Transverse colon (tissue), 4 donors: Measurements from ENCODE around the gene IGSF9.

Source experiments
- EP300 ChIP-seq: sonication (generic); formaldehyde crosslinking; IDR thresholded peaks from one replicate; pipeline ENCODE4 v1.6.1; 2017; ENCODE audit warnings: antibody characterized with exemption, low read depth
- POLR2A ChIP-seq: fragments of 450-650 bp; IDR thresholded peaks from one replicate; pipeline ENCODE4 v1.6.1; 2016; ENCODE audit warnings: antibody characterized with exemption, mild to moderate bottlenecking, moderate library complexity
- POLR2AphosphoS5 ChIP-seq, 3 donors: sonication (generic); formaldehyde crosslinking; IDR thresholded peaks; one replicate each; pipeline ENCODE4 v1.6.1; 2016; ENCODE audit warnings: antibody characterized with exemption in 3 of 3
- TF ChIP-seq, protein P1 (sequence below), 5 experiments: fragments of 200-600 bp in 3 of 5; fragments of 450-650 bp in 2 of 5; sonication (generic) in 3 of 5; IDR thresholded peaks; 1 replicate in 2 of 5; 2 replicates in 3 of 5; pipeline ENCODE4 v1.5.1; 2016 to 2017; ENCODE audit warnings: antibody characterized with exemption in 5 of 5, inconsistent platforms in 3 of 5, mild to moderate bottlenecking in 2 of 5, moderate library complexity in 1 of 5

GRCh38 chr1:159921251-159921650 lies 24.2 kb downstream of the IGSF9 start:
- TF ChIP-seq, protein P1, sequence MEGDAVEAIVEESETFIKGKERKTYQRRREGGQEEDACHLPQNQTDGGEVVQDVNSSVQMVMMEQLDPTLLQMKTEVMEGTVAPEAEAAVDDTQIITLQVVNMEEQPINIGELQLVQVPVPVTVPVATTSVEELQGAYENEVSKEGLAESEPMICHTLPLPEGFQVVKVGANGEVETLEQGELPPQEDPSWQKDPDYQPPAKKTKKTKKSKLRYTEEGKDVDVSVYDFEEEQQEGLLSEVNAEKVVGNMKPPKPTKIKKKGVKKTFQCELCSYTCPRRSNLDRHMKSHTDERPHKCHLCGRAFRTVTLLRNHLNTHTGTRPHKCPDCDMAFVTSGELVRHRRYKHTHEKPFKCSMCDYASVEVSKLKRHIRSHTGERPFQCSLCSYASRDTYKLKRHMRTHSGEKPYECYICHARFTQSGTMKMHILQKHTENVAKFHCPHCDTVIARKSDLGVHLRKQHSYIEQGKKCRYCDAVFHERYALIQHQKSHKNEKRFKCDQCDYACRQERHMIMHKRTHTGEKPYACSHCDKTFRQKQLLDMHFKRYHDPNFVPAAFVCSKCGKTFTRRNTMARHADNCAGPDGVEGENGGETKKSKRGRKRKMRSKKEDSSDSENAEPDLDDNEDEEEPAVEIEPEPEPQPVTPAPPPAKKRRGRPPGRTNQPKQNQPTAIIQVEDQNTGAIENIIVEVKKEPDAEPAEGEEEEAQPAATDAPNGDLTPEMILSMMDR (IDR thresholded peaks at IDR 0.05), result no peak
- no peak for TF ChIP-seq POLR2AphosphoS5 (IDR thresholded peaks at IDR 0.05)
- no peak for TF ChIP-seq POLR2A
- no peak for TF ChIP-seq EP300
